Progenitor cell of endocrine pancreas (in vitro differentiated cells): ENCODE data around the gene OSBPL10. TPM values are rescaled to one million over a fixed set of nuclear protein-coding genes. Genes with fewer than 3 reads are reported as not detected.

Experiments
- DNase-seq: peaks from one replicate; pipeline ENCODE4 v3.0.0; 2021; ENCODE audit warnings: low spot score; ENCODE audit not compliant: unreplicated experiment
- H3K27ac Mint-ChIP-seq: 2 replicates; pipeline ENCODE4 v1.8.0; 2021; ENCODE audit warnings: mild to moderate bottlenecking, moderate library complexity, mixed read lengths
- H3K27me3 Mint-ChIP-seq: 2 replicates; pipeline ENCODE4 v1.8.0; 2021; ENCODE audit warnings: mixed read lengths
- H3K36me3 Mint-ChIP-seq: 2 replicates; pipeline ENCODE4 v1.8.0; 2022; ENCODE audit warnings: mixed read lengths; ENCODE audit not compliant: insufficient read depth
- H3K4me1 Mint-ChIP-seq: 2 replicates; pipeline ENCODE4 v1.8.0; 2021; ENCODE audit warnings: low read depth, mixed read lengths
- H3K4me3 Mint-ChIP-seq: 2 replicates; pipeline ENCODE4 v1.8.0; 2021; ENCODE audit warnings: low read depth, mild to moderate bottlenecking, moderate library complexity, mixed read lengths
- H3K9me3 Mint-ChIP-seq: 2 replicates; pipeline ENCODE4 v1.8.0; 2021; ENCODE audit warnings: low read depth, mixed read lengths
- CTCF ChIP-seq: fragments of 200-600 bp; sonication (generic); IDR thresholded peaks from one replicate; pipeline ENCODE4 v1.5.0; 2021; ENCODE audit warnings: antibody characterized with exemption, mild to moderate bottlenecking; ENCODE audit not compliant: unreplicated experiment
- total RNA-seq: library from RNA; stranded (reverse); gene quantifications from 2 replicates; pipeline ENCODE4 v1.2.1, GENCODE V29; 2021

OSBPL10 gene
- total RNA-seq, 1 donor from 2014 or later = 25.2 TPM

- Mint-ChIP-seq H3K27me3 (peaks cover 34% of the 10 kb centered on the region), H3K9me3 (no peaks in the 10 kb centered on the region), H3K4me1 (peaks cover 22% of the 10 kb centered on the region), H3K4me3 (no peak overlapping the region), H3K27ac (no peak overlapping the region), H3K36me3 (peaks cover 5% of the 10 kb centered on the region)
- no peak for DNase-seq
- no peak for TF ChIP-seq CTCF
Observed at GRCh38 chr3:31978553-31978952, 2.5 kb downstream of the OSBPL10 start.

GRCh38 chr3:31977736-31978135, 3.3 kb downstream of the OSBPL10 start:
- peaks cover 26% of the 10 kb centered on the region for H3K27me3 Mint-ChIP-seq
- no peaks in the 10 kb centered on the region for H3K9me3 Mint-ChIP-seq
- no peak for TF ChIP-seq CTCF
- H3K4me3 Mint-ChIP-seq = no peak overlapping the region
- H3K36me3 Mint-ChIP-seq = peaks cover 5% of the 10 kb centered on the region
- DNase-seq = no peak
- no peak overlapping the region for H3K27ac Mint-ChIP-seq
- peaks cover 22% of the 10 kb centered on the region for H3K4me1 Mint-ChIP-seq

GRCh38 chr3:31976302-31976701, 4.8 kb downstream of the OSBPL10 start:
- H3K27ac Mint-ChIP-seq = no peak overlapping the region
- no peaks in the 10 kb centered on the region for H3K9me3 Mint-ChIP-seq

GRCh38 chr3:31974964-31975363, 6.1 kb downstream of the OSBPL10 start:
- no peak for DNase-seq
- Mint-ChIP-seq H3K36me3 (peaks cover 5% of the 10 kb centered on the region), H3K27ac (no peak overlapping the region), H3K27me3 (peaks cover 13% of the 10 kb centered on the region), H3K4me3 (no peak overlapping the region), H3K4me1 (peaks cover 25% of the 10 kb centered on the region), H3K9me3 (no peaks in the 10 kb centered on the region)
- TF ChIP-seq CTCF = no peak

More at GRCh38 chr3:31976302-31976701, 4.8 kb downstream of the OSBPL10 start:
- H3K27me3 Mint-ChIP-seq = peaks cover 13% of the 10 kb centered on the region
- H3K36me3 Mint-ChIP-seq = peaks cover 5% of the 10 kb centered on the region
- H3K4me1 Mint-ChIP-seq = peaks cover 19% of the 10 kb centered on the region
- no peak for TF ChIP-seq CTCF
- DNase-seq = no peak
- no peak overlapping the region for H3K4me3 Mint-ChIP-seq

GRCh38 chr3:31974471-31974870, 6.6 kb downstream of the OSBPL10 start:
- H3K9me3 Mint-ChIP-seq = no peaks in the 10 kb centered on the region
- H3K36me3 Mint-ChIP-seq = peaks cover 5% of the 10 kb centered on the region
- no peak overlapping the region for H3K4me3 Mint-ChIP-seq
- DNase-seq = no peak
- H3K4me1 Mint-ChIP-seq = peaks cover 25% of the 10 kb centered on the region
- no peak for TF ChIP-seq CTCF
- no peak overlapping the region for H3K27ac Mint-ChIP-seq
- H3K27me3 Mint-ChIP-seq = peaks cover 11% of the 10 kb centered on the region
